ENCODE data around the gene OR5L2.

Gene OR5L2

DNA sequence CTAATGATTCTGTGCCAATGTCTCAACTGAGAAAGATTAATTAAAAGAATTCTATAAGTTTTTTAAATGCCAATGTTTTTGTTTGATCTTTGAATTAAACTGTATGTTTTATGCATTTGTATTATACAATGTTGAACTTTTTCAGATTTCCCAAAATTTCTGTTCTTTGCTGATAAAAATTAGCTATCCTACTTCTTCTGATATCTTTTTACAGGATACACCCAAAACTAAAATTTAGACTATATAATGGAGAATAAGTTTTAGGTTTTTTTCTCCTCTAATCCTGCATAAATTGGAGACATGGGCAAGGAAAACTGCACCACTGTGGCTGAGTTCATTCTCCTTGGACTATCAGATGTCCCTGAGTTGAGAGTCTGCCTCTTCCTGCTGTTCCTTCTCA lies at the start of gene OR5L2:
OR5L2 (plus strand) TSS at position 301 of the 400 bp plus-strand sequence; CDS start at position 301, 0 bp downstream.
- DNase-seq (ENCODE audit: low read depth, low spot score), result no peak
- H3K4me3 ChIP-seq (ENCODE audit: low read depth, low read length), result no peak within 1 kb of the TSS
- TF ChIP-seq, protein P1, sequence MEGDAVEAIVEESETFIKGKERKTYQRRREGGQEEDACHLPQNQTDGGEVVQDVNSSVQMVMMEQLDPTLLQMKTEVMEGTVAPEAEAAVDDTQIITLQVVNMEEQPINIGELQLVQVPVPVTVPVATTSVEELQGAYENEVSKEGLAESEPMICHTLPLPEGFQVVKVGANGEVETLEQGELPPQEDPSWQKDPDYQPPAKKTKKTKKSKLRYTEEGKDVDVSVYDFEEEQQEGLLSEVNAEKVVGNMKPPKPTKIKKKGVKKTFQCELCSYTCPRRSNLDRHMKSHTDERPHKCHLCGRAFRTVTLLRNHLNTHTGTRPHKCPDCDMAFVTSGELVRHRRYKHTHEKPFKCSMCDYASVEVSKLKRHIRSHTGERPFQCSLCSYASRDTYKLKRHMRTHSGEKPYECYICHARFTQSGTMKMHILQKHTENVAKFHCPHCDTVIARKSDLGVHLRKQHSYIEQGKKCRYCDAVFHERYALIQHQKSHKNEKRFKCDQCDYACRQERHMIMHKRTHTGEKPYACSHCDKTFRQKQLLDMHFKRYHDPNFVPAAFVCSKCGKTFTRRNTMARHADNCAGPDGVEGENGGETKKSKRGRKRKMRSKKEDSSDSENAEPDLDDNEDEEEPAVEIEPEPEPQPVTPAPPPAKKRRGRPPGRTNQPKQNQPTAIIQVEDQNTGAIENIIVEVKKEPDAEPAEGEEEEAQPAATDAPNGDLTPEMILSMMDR (IDR thresholded peaks at IDR 0.05; ENCODE audit: low read depth, low read length), result no peak
- in situ Hi-C loops (cut with HindIII; ENCODE audit: low sequenced_read_pairs), result no loop called here

DNA sequence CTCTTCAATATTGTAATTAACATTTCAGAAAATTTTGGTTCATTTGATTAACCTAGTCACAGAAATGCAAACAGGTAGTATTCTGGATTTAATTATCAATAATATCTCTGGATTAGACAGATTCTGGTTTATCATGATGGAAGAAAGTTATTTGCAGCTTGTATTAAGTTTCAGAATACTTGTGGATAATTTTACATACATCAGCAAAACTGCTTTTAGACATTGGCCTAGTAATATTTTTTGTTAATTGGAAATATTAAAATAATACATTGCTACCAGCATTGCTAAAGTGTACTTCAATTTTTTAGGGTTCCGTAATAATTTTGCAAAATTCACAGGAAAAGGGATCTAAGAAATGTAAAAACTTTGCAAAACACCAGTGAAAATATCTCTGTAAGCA lies 35.4 kb upstream of the OR5L2 start:
- no peak overlapping the region for H3K4me3 ChIP-seq (ENCODE audit: low read depth, low read length)
- TF ChIP-seq, protein P1 (IDR thresholded peaks at IDR 0.05; ENCODE audit: low read depth, low read length), result no peak

DNA sequence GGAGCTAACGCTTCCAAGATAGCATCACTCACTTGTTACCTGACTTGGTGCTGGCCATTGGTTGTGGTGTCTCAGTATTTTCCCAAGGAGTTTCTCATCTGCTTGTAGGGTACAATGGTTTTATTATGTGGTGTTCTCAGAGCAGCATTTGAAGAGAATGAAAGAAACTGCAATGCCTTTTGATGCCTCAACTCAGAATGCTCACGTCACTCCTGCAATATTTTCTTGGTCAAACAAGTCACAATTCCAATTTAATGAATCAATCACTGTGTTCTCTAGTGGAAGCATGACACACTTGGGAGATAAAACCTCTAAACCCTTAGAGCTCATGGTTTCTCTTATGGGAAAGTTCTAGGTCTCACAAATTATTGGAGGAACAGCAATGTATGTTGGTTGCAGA lies 33.7 kb upstream of the OR5L2 start:
- TF ChIP-seq, protein P1 (IDR thresholded peaks at IDR 0.05; ENCODE audit: low read depth, low read length), result no peak
- H3K4me3 ChIP-seq (ENCODE audit: low read depth, low read length), result no peak overlapping the region
- in situ Hi-C loops (cut with HindIII; ENCODE audit: low sequenced_read_pairs), result no loop called here
- DNase-seq (ENCODE audit: low read depth, low spot score), result no peak

More for the DNA sequence above, 35.4 kb upstream of the OR5L2 start:
- DNase-seq (ENCODE audit: low read depth, low spot score), result no peak
- in situ Hi-C loops (cut with HindIII; ENCODE audit: low sequenced_read_pairs), result no loop called here

DNA sequence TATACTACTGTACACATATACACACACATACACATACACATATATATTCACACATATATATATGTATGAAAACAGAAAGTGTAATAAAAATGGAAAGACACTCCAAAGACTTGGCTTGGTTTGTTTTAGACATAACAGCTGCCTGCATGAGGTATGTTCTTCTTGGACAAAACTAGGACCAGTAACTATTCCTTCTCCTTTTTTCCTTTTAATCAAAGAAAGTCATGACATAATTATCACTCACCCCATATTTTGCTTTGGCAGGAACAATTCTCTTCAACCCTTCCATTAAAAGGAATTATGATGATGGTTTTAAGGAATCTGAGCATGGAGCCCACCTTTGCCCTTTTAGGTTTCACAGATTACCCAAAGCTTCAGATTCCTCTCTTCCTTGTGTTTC lies 31.8 kb upstream of the OR5L2 start, which contains the start of gene OR5D14:
OR5D14 (plus strand) TSS at position 301 of the 400 bp plus-strand sequence; CDS start at position 301, 0 bp downstream.
- no peak for DNase-seq (ENCODE audit: low read depth, low spot score)
- no peak within 1 kb of the TSS for H3K4me3 ChIP-seq (ENCODE audit: low read depth, low read length)
- in situ Hi-C loops (cut with HindIII; ENCODE audit: low sequenced_read_pairs), result no loop called here
- TF ChIP-seq, protein P1 (IDR thresholded peaks at IDR 0.05; ENCODE audit: low read depth, low read length), result no peak

DNA sequence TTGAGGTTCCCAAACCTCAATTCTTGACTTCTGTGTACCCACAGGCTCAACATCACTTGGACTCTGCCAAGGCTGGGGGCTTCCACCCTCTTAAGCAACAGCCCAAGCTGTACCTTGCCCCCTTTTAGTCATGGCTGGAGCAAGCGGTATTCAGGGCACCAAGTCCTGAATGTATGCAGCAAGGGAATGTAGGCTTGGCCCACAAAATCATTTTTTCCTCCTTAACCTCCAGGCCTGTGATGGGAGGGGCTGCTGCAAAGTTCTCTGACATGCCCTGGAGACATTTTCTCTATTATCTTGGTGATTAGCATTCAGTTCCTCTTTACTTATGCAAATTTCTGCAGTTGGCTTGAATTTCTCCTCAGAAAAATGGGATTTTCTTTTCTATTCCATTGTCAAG lies 20.8 kb upstream of the OR5L2 start:
- in situ Hi-C loops (cut with HindIII; ENCODE audit: low sequenced_read_pairs), result no loop called here
- TF ChIP-seq, protein P1 (IDR thresholded peaks at IDR 0.05; ENCODE audit: low read depth, low read length), result no peak
- no peak overlapping the region for H3K4me3 ChIP-seq (ENCODE audit: low read depth, low read length)
- no peak for DNase-seq (ENCODE audit: low read depth, low spot score)

DNA sequence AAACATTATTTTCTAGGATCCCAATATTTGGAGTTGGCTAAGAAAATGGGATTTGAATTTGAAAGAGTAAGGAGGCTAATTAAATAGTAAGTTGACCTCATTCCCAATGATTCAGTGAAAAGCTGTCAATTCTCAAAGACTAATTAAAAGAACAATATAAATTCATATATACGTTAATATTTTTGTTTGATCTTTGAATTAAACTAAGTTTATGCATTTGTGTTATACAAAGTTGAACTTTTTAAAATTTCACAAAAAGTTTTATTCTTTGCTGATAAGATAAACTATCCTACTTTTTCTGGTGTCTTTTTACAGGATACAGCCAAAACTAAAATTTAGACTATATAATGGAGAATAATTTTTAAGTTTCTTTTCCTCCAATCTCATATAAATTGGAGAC lies 16.0 kb upstream of the OR5L2 start, which contains the start of gene OR5L1:
OR5L1 (plus strand) TSS at position 301 of the 400 bp plus-strand sequence. CDS start 100 bp downstream, outside the sequence.
- in situ Hi-C loops (cut with HindIII; ENCODE audit: low sequenced_read_pairs), result no loop called here
- H3K4me3 ChIP-seq (ENCODE audit: low read depth, low read length), result no peak within 1 kb of the TSS
- no peak for DNase-seq (ENCODE audit: low read depth, low spot score)
- TF ChIP-seq, protein P1 (IDR thresholded peaks at IDR 0.05; ENCODE audit: low read depth, low read length), result no peak

Measured in astrocyte of the spinal cord (primary cell).